AG04449 (cell line): Measurements from ENCODE around the gene HMGB1.

Experiments used
- CTCF ChIA-PET: fragments of 350-600 bp; formaldehyde crosslinking; extraction: SDS; loops from one replicate; lab custom pipeline; 2021; ENCODE audit warnings: antibody characterized with exemption; lab: Yijun Ruan, JAX
- POLR2A ChIA-PET: fragments of 400-600, 350-600 bp; formaldehyde crosslinking; extraction: SDS; loops from one replicate; lab custom pipeline; 2020; ENCODE audit warnings: antibody characterized with exemption, inconsistent platforms; lab: Yijun Ruan, JAX
- DNase-seq: peaks from one replicate; pipeline ENCODE4 v3.0.0-alpha.2; 2010; ENCODE audit warnings: low read depth, low spot score
- H3K4me3 ChIP-seq: 2 replicates; pipeline ENCODE4 v1.5.1; 2011; ENCODE audit warnings: low read depth, mild to moderate bottlenecking, control low read depth, low read length
- TF ChIP-seq, protein P1 (sequence below): IDR thresholded peaks from one replicate; pipeline ENCODE4 v1.5.1; 2011; ENCODE audit warnings: mild to moderate bottlenecking, moderate library complexity, low read length, control low read depth, inconsistent platforms; ENCODE audit not compliant: insufficient read depth; ENCODE audit errors: missing control alignments

HMGB1 gene

DNA sequence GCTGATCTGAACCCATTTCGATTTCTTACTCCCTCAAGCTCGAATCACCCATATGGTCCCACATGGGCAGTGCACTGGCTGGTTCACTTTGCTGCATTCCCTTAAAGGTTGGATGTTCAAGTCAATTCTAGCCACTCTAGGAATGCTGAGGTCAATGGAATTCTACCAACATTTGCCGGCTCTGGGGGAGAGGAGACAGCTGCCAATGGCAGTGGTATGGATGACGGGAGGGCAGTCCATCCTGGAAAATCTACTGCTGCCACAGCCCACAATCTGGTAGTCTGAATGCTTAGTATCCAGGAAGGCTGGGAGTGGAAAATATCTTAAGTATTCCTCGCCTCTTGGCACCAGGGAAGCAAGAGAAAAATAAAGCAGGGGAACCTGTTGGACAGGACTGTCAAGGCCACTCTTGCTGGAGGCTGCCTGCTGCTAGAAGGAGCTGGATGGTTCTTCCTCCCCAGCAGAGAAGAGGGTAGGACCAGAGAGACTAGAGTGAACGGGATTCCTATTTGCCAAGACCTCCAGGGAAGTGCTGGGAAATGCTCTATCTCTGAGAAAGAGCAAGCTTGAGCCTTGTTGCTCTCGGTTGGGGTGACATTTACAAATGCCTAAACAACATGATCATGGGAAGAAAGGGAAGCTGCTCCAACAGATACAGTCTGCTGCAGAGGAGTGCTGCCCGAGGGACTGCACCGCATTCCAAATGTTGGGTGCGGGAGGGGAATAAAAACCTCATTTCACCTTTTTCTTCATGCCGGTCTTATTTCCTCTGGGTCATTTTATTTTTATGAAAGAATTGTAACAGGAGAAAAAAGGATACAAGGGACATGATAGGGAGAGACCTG is 20.7 kb upstream of the HMGB1 start:
- POLR2A ChIA-PET: no interaction called here

DNA sequence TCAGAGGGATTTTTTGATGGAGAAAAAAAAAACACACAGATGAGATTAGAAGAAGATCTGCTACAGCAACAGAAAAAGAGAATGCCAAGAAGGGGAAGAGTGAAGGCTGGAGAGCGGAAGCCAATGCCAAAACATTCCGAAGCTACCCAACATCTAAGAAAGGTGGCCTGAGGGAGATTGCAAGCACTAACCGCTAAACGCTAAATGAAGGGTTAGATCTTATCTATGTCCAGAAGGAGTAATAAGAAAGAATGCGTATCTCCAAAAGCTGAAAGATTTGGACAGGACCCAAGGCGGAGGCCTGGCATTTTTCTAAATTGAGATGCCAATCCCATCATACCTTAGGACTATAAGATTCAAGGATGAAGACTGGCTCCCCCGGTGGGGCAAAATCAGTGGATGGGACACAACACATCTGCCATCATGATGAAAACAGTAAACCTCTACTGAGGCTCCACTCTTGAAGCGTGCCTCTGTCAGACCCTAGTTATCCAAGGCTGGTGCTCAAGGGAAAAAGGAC is 15.6 kb upstream of the HMGB1 start:
- TF ChIP-seq, protein P1, sequence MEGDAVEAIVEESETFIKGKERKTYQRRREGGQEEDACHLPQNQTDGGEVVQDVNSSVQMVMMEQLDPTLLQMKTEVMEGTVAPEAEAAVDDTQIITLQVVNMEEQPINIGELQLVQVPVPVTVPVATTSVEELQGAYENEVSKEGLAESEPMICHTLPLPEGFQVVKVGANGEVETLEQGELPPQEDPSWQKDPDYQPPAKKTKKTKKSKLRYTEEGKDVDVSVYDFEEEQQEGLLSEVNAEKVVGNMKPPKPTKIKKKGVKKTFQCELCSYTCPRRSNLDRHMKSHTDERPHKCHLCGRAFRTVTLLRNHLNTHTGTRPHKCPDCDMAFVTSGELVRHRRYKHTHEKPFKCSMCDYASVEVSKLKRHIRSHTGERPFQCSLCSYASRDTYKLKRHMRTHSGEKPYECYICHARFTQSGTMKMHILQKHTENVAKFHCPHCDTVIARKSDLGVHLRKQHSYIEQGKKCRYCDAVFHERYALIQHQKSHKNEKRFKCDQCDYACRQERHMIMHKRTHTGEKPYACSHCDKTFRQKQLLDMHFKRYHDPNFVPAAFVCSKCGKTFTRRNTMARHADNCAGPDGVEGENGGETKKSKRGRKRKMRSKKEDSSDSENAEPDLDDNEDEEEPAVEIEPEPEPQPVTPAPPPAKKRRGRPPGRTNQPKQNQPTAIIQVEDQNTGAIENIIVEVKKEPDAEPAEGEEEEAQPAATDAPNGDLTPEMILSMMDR: no peak
- H3K4me3 ChIP-seq: no peak overlapping the region
- CTCF ChIA-PET: no interaction called here
- POLR2A ChIA-PET: no interaction called here
- DNase-seq: no peak

More for the DNA sequence above, 20.7 kb upstream of the HMGB1 start:
- CTCF ChIA-PET: interaction anchor here (1.4 kb wide), 1 partner anchor 18 kb away, joined by 4 read pairs; no protein-coding TSS in a partner anchor
- DNase-seq: no peak
- TF ChIP-seq, protein P1: no peak
- no peak overlapping the region for H3K4me3 ChIP-seq

DNA sequence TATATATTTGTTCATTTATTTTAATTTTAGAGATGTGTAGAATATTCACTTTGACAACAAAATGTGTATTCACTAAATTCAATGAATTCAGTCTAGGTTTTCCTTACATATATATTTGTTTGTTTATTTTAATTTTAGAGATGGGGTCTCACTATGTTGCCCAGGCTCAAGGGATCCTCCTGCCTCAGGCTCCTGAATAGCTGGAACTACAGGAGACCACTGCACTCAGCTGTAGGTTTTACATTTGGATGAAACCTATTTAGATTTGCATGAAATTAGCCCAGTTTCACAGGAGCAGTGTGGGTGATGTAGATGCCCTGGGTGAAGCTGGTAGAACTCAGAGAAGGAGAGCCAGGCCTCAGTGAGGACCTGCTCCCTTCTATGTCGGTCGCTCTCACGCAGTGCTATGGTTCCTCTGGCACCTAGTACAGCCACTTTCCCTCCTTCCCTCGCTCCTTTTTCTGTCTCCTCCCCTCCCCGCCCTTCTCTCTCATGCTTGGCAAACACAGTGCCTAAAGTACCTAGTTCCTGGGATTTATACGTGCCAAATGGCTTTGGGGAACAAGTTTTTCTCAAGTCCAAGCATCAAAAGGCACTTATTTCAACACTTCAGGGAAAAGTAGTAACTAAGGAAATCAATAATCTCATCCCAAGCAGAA is 14.7 kb upstream of the HMGB1 start:
- ChIA-PET POLR2A (no interaction called here), CTCF (no interaction called here)
- TF ChIP-seq, protein P1: no peak
- DNase-seq: no peak
- no peak overlapping the region for H3K4me3 ChIP-seq

DNA sequence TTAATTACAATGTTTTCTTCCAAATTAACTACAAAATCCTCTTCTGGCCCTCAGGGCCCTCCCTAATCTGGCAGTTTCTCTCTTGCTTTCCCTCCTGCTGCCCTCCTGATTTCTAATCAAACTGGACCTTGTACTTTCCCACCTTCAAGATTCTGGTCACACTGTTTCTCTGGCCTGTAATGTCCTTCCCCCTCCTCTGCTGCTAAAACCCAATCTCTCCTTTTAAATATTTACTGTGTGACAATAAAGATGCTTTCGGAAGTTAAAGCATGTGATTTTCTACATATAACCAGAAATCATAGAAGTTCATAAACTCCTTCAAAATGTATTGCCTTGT is 14.1 kb upstream of the HMGB1 start:
- TF ChIP-seq, protein P1: no peak
- ChIA-PET POLR2A (no interaction called here), CTCF (no interaction called here)
- no peak for DNase-seq
- H3K4me3 ChIP-seq: no peak overlapping the region

DNA sequence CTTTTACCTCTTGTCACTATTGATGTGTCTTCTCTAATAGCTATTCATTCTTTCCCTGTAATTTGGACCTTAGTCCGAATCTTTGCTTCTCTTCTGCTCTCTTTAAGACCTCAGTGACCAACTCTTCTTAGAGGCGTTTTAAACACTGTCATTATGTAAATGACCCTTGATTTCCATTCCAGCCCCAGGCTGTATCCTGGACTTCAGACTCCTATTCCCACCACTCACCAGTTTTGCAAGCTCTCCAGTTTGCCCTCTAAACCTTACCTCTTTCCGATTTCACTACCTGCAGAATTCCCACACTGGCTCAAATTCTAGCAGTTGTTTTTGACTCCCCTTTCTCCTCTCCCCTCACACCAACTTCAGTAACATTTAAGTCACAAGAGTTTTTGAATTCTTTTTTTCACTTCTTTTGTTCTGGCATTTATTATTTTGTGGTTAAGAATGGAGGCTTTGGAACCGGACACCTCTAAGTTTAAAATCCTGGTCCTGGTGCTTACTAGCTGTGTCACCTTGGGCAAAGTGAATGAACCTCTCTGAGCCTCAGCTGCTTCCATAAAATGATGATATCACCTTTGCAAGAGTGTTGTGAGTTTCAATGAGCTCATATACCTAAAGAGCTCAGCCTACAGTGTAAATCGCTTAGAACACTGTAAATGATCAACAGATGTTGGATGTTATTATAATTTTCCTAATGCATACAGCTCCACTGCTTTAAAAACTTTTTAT is 13.6 kb upstream of the HMGB1 start:
- TF ChIP-seq, protein P1: no peak
- no peak for DNase-seq
- CTCF ChIA-PET: no interaction called here
- POLR2A ChIA-PET: no interaction called here
- no peak overlapping the region for H3K4me3 ChIP-seq
